H9 (cell line): Measurements from ENCODE around the gene DEUP1. TPM values are rescaled to one million over a fixed set of nuclear protein-coding genes. Genes with fewer than 3 reads are reported as not detected.

ENCODE experiments used
- DNase-seq: peaks from one replicate; pipeline ENCODE4 v3.0.0-alpha.2; 2017
- H2AFZ ChIP-seq: one replicate; pipeline ENCODE4 v1.6.1; 2013; ENCODE audit warnings: mild to moderate bottlenecking, low read length, control low read depth, moderate library complexity
- H2AK5ac ChIP-seq: 2 replicates; pipeline ENCODE4 v1.6.1; 2013; ENCODE audit warnings: low read length, control low read depth, mixed read lengths; ENCODE audit not compliant: insufficient read length
- H2BK120ac ChIP-seq: one replicate; pipeline ENCODE4 v1.6.1; 2013; ENCODE audit warnings: low read depth, mild to moderate bottlenecking, low read length, control low read depth, inconsistent platforms; ENCODE audit not compliant: poor library complexity, severe bottlenecking
- H2BK12ac ChIP-seq: 2 replicates; pipeline ENCODE4 v1.6.1; 2013; ENCODE audit warnings: low read length, control low read depth, mixed read lengths, low read depth; ENCODE audit not compliant: insufficient read length
- H2BK15ac ChIP-seq: 2 replicates; pipeline ENCODE4 v1.6.1; 2013; ENCODE audit warnings: low read depth, low read length, control low read depth
- H2BK20ac ChIP-seq: one replicate; pipeline ENCODE4 v1.6.1; 2013; ENCODE audit warnings: low read depth, mild to moderate bottlenecking, low read length, control low read depth, inconsistent platforms; ENCODE audit not compliant: poor library complexity, severe bottlenecking
- H2BK5ac ChIP-seq: 2 replicates; pipeline ENCODE4 v1.6.1; 2013; ENCODE audit warnings: low read length, control low read depth, mixed read lengths; ENCODE audit not compliant: insufficient read length
- H3K14ac ChIP-seq: 2 replicates; pipeline ENCODE4 v1.6.1; 2013; ENCODE audit warnings: low read length, control low read depth; ENCODE audit not compliant: insufficient read depth
- H3K18ac ChIP-seq: 2 replicates; pipeline ENCODE4 v1.6.1; 2013; ENCODE audit warnings: low read depth, mild to moderate bottlenecking, mixed read lengths, low read length, control low read depth; ENCODE audit not compliant: insufficient read length
- H3K23ac ChIP-seq: 2 replicates; pipeline ENCODE4 v1.6.1; 2013; ENCODE audit warnings: low read length, control low read depth, mixed read lengths, low read depth; ENCODE audit not compliant: insufficient read length
- H3K23me2 ChIP-seq: 2 replicates; pipeline ENCODE4 v1.6.1; 2013; ENCODE audit warnings: low read depth, mild to moderate bottlenecking, mixed read lengths, low read length, control low read depth; ENCODE audit not compliant: insufficient read length, poor library complexity, severe bottlenecking
- H3K27ac ChIP-seq: 2 replicates; pipeline ENCODE4 v1.5.1; 2013; ENCODE audit warnings: low read length, control low read depth, mixed read lengths, low read depth; ENCODE audit not compliant: insufficient read length
- H3K27me3 ChIP-seq: 2 replicates; pipeline ENCODE4 v1.6.1; 2013; ENCODE audit warnings: low read length, control low read depth, inconsistent platforms; ENCODE audit not compliant: insufficient read depth
- H3K4ac ChIP-seq: 2 replicates; pipeline ENCODE4 v1.6.1; 2013; ENCODE audit warnings: low read depth, mild to moderate bottlenecking, control low read depth, inconsistent platforms, low read length, moderate library complexity
- H3K4me1 ChIP-seq: 2 replicates; pipeline ENCODE4 v1.6.1; 2013; ENCODE audit warnings: low read length, control low read depth, inconsistent platforms; ENCODE audit not compliant: insufficient read depth
- H3K4me2 ChIP-seq: 2 replicates; pipeline ENCODE4 v1.6.1; 2013; ENCODE audit warnings: low read length, control low read depth, mixed read lengths; ENCODE audit not compliant: insufficient read length, insufficient read depth
- H3K56ac ChIP-seq: 2 replicates; pipeline ENCODE4 v1.6.1; 2013; ENCODE audit warnings: low read depth, mild to moderate bottlenecking, mixed read lengths, low read length, control low read depth; ENCODE audit not compliant: insufficient read length
- H3K79me1 ChIP-seq: 2 replicates; pipeline ENCODE4 v1.6.1; 2013; ENCODE audit warnings: low read depth, mild to moderate bottlenecking, moderate library complexity, low read length, control low read depth, inconsistent platforms; ENCODE audit not compliant: insufficient read depth, poor library complexity, severe bottlenecking
- H3K79me2 ChIP-seq: 2 replicates; pipeline ENCODE4 v1.6.1; 2013; ENCODE audit warnings: low read length, control low read depth, inconsistent platforms; ENCODE audit not compliant: insufficient read depth
- H3K9ac ChIP-seq: 2 replicates; pipeline ENCODE4 v1.6.1; 2013; ENCODE audit warnings: low read length, control low read depth, mixed read lengths; ENCODE audit not compliant: insufficient read length; ENCODE audit errors: extremely low read depth
- H3K9me3 ChIP-seq: one replicate; pipeline ENCODE4 v1.6.1; 2013; ENCODE audit warnings: low read depth, low read length, inconsistent platforms; ENCODE audit not compliant: control insufficient read depth
- H3T11ph ChIP-seq: one replicate; pipeline ENCODE4 v1.6.1; 2013; ENCODE audit warnings: mild to moderate bottlenecking, low read length, control low read depth, inconsistent platforms
- H4K20me1 ChIP-seq: one replicate; pipeline ENCODE4 v1.6.1; 2013; ENCODE audit not compliant: control insufficient read depth, insufficient read length, insufficient read depth
- H4K5ac ChIP-seq: 2 replicates; pipeline ENCODE4 v1.6.1; 2013; ENCODE audit warnings: low read depth, mild to moderate bottlenecking, mixed read lengths, low read length, control low read depth; ENCODE audit not compliant: insufficient read length
- H4K8ac ChIP-seq: replicated peaks from 2 replicates; pipeline ENCODE4 v1.6.1; 2013; ENCODE audit warnings: low read length, control low read depth, mixed read lengths, low read depth; ENCODE audit not compliant: insufficient read length
- H4K91ac ChIP-seq: 2 replicates; pipeline ENCODE4 v1.6.1; 2013; ENCODE audit warnings: low read depth, mild to moderate bottlenecking, moderate library complexity, mixed read lengths, low read length, control low read depth; ENCODE audit not compliant: insufficient read length
- H3K27ac Mint-ChIP-seq, 3 experiments: 2 replicates in 2 of 3; 3 replicates in 1 of 3; pipeline ENCODE4 v1.8.0; 2020 to 2021; ENCODE audit warnings: mixed read lengths in 3 of 3, mild to moderate bottlenecking in 1 of 3, moderate library complexity in 1 of 3
- H3K27me3 Mint-ChIP-seq: 2 replicates; pipeline ENCODE4 v1.8.0; 2021; ENCODE audit warnings: low read depth, mild to moderate bottlenecking, moderate library complexity, mixed read lengths
- H3K36me3 Mint-ChIP-seq, 3 experiments: 2 replicates in 2 of 3; 3 replicates in 1 of 3; pipeline ENCODE4 v1.8.0; 2020 to 2021; ENCODE audit warnings: low read depth in 3 of 3, mixed read lengths in 3 of 3; ENCODE audit not compliant: insufficient read depth in 1 of 3
- H3K4me1 Mint-ChIP-seq, 2 experiments: 2 replicates each; pipeline ENCODE4 v1.8.0; 2020; ENCODE audit warnings: mixed read lengths in 2 of 2
- H3K4me3 Mint-ChIP-seq, 2 experiments: 2 replicates in 1 of 2; 3 replicates in 1 of 2; pipeline ENCODE4 v1.8.0; 2020 to 2021; ENCODE audit warnings: mild to moderate bottlenecking in 2 of 2, mixed read lengths in 2 of 2, moderate library complexity in 1 of 2
- H3K9me3 Mint-ChIP-seq, 2 experiments: 2 replicates in 1 of 2; 3 replicates in 1 of 2; pipeline ENCODE4 v1.8.0; 2020; ENCODE audit warnings: mild to moderate bottlenecking in 2 of 2, mixed read lengths in 2 of 2, moderate library complexity in 1 of 2
- CTCF ChIP-seq: fragments of 200-600 bp; sonication (generic); conservative IDR thresholded peaks from 3 replicates; pipeline ENCODE4 v1.8.0; 2021; ENCODE audit warnings: antibody characterized with exemption, mild to moderate bottlenecking
- WGBS: extraction: QIAGEN DNeasy Blood & Tissue Kit; methylation state at CpG from one replicate; pipeline ENCODE4 v1.1.7; 2013; ENCODE audit warnings: missing lambda C conversion rate, low lambda C conversion rate, mixed read lengths; ENCODE audit not compliant: insufficient read length; ENCODE audit errors: extremely low coverage; 5-methylcytosine and 5-hydroxymethylcytosine counted together
- total RNA-seq: library from RNA; stranded (reverse); gene quantifications from 2 replicates; pipeline ENCODE4 v1.2.1, GENCODE V29; 2021

The DEUP1 gene
- total RNA-seq, 1 experiment from 2014 or later = 0.22 TPM

DNA sequence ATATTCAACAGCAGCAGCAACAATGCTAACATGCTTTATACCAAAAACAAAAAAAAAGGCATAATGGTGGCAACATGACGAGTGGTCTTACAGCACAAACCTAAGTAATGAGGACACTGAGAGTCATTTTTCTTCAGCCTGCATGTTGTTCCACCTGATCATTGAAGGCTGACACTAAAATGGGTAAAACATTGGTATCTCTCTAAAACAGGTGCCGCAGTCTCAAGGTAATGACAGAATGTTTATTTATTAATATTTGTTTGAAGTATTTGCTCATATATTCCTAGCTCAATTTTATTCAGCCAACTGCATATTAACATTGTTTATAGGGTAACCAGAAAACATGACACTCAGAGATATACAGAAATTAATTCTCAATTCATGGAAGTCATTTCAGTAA is 8.3 kb upstream of the DEUP1 start:
- H3K23me2 ChIP-seq = no peaks in the 10 kb centered on the region
- H2BK5ac ChIP-seq = no peak overlapping the region
- no peaks in the 10 kb centered on the region for H4K20me1 ChIP-seq
- H2BK15ac ChIP-seq = no peak overlapping the region
- no peak overlapping the region for H2BK12ac ChIP-seq
- no peak overlapping the region for H3K14ac ChIP-seq
- H3K27me3 ChIP-seq = no peaks in the 10 kb centered on the region
- Mint-ChIP-seq H3K4me3 (no peak overlapping the region), H3K4me1 (no peaks in the 10 kb centered on the region), H3K36me3 (peaks cover 0 to 4% (median 0%) of the 10 kb centered on the region in 3 experiments; a peak in 1 of 7 replicates), H3K27me3 (no peaks in the 10 kb centered on the region), H3K9me3 (peaks cover 4 to 6% of the 10 kb centered on the region in 2 experiments; a peak in 1 of 5 replicates), H3K27ac (no peak overlapping the region)
- H2BK20ac ChIP-seq = no peak overlapping the region
- no CpG with 5 or more reads among the region's 2 CpGs for WGBS
- H3T11ph ChIP-seq = no peak overlapping the region
- H2AK5ac ChIP-seq = no peak overlapping the region
- H3K23ac ChIP-seq = no peak overlapping the region
- no peak overlapping the region for H3K56ac ChIP-seq
- no peak overlapping the region for H4K8ac ChIP-seq
- no peak for DNase-seq
- H2BK120ac ChIP-seq = no peak overlapping the region
- no peaks in the 10 kb centered on the region for H3K79me2 ChIP-seq
- H4K5ac ChIP-seq = no peak overlapping the region
- H2AFZ ChIP-seq = no peak overlapping the region
- H3K4me1 ChIP-seq = no peaks in the 10 kb centered on the region
- H3K27ac ChIP-seq = no peak overlapping the region
- H3K9ac ChIP-seq = no peak overlapping the region
- no peak overlapping the region for H3K4ac ChIP-seq
- no peak overlapping the region for H3K4me2 ChIP-seq
- no peak overlapping the region for H4K91ac ChIP-seq
- H3K9me3 ChIP-seq = no peaks in the 10 kb centered on the region
- TF ChIP-seq CTCF = no peak
- H3K79me1 ChIP-seq = no peaks in the 10 kb centered on the region
- H3K18ac ChIP-seq = no peak overlapping the region
